PFSK-1 (cell line): Measurements from ENCODE around the gene SF3A2.

Experiments
- POLR2AphosphoS5 ChIP-seq: IDR thresholded peaks from 2 replicates; pipeline ENCODE4 v1.6.1; 2012; ENCODE audit warnings: low read depth, mild to moderate bottlenecking, control low read depth, low read length, moderate library complexity
- SIN3A ChIP-seq: IDR thresholded peaks from 2 replicates; pipeline ENCODE4 v1.6.1; 2012; ENCODE audit warnings: mild to moderate bottlenecking, low read length, moderate library complexity, borderline replicate concordance; ENCODE audit not compliant: insufficient read depth
- TAF1 ChIP-seq: IDR thresholded peaks from 2 replicates; pipeline ENCODE4 v1.6.1; 2012; ENCODE audit warnings: low read length, control low read depth, borderline replicate concordance; ENCODE audit not compliant: insufficient read depth
- TF ChIP-seq, protein P1 (sequence below), 2 experiments: IDR thresholded peaks; 2 replicates each; pipeline versions ENCODE4 v1.6.1 to v1.8.0; 2011 to 2012; ENCODE audit warnings: low read depth in 2 of 2, low read length in 2 of 2, control low read depth in 1 of 2, inconsistent platforms in 1 of 2, mild to moderate bottlenecking in 1 of 2, moderate library complexity in 1 of 2; ENCODE audit not compliant: insufficient read depth in 1 of 2

GRCh38 chr19:2236314-2237050 lies at the start of gene SF3A2, which contains the start of gene PLEKHJ1:
- TF ChIP-seq, protein P1, sequence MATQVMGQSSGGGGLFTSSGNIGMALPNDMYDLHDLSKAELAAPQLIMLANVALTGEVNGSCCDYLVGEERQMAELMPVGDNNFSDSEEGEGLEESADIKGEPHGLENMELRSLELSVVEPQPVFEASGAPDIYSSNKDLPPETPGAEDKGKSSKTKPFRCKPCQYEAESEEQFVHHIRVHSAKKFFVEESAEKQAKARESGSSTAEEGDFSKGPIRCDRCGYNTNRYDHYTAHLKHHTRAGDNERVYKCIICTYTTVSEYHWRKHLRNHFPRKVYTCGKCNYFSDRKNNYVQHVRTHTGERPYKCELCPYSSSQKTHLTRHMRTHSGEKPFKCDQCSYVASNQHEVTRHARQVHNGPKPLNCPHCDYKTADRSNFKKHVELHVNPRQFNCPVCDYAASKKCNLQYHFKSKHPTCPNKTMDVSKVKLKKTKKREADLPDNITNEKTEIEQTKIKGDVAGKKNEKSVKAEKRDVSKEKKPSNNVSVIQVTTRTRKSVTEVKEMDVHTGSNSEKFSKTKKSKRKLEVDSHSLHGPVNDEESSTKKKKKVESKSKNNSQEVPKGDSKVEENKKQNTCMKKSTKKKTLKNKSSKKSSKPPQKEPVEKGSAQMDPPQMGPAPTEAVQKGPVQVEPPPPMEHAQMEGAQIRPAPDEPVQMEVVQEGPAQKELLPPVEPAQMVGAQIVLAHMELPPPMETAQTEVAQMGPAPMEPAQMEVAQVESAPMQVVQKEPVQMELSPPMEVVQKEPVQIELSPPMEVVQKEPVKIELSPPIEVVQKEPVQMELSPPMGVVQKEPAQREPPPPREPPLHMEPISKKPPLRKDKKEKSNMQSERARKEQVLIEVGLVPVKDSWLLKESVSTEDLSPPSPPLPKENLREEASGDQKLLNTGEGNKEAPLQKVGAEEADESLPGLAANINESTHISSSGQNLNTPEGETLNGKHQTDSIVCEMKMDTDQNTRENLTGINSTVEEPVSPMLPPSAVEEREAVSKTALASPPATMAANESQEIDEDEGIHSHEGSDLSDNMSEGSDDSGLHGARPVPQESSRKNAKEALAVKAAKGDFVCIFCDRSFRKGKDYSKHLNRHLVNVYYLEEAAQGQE (IDR thresholded peaks at IDR 0.05; ENCODE audit: insufficient read depth in 1 of 2, low read depth in 2 of 2, low read length in 2 of 2): 0 out of 4 replicates have a peak, but pooled peaks of 1 of the 2 experiments have one; percentile 35
- TF ChIP-seq POLR2AphosphoS5: peak; percentile 88
- no peak for TF ChIP-seq SIN3A
- peak; percentile 71 for TF ChIP-seq TAF1
